ENCODE measurements around the gene POLR1E.

GRCh38 chr9:37521111-37521510 lies 35.4 kb downstream of the POLR1E start:
- TF ChIP-seq CTCF (IDR thresholded peaks at IDR 0.05; ENCODE audit: borderline replicate concordance, extremely low read depth, low read length, poor library complexity, severe bottlenecking) = no peak
- no peak for TF ChIP-seq EZH2 (IDR thresholded peaks at IDR 0.05; ENCODE audit: borderline replicate concordance, low read depth, low read length, severe bottlenecking)

All from DND-41 (cell line).